ENCODE data around the gene LRRK2. TPM values are rescaled to one million over a fixed set of nuclear protein-coding genes. Genes with fewer than 3 reads are reported as not detected.

The LRRK2 gene
- total and polyA plus RNA-seq, 2 of the 8 experiments (the other 6 are each of a cell fraction or from before 2014, with no cell fraction given) = 0.06 to 0.13 TPM

GRCh38 chr12:40185303-40185693 lies 39.5 kb upstream of the LRRK2 start:
- Histone ChIP-seq H3K36me3 (ENCODE audit: control insufficient read depth in 2 of 4, insufficient read depth in 4 of 4, low read length in 3 of 4) (peaks cover 0 to 6% (median 0%) of the 10 kb centered on the region in 4 experiments; a peak in 1 of 8 replicates), H2BK120ac (replicated peaks; ENCODE audit: low read depth, low read length) (no peak overlapping the region), H2BK15ac (ENCODE audit: low read length) (no peak overlapping the region), H3K27me3 (replicated peaks in 1 of 4; ENCODE audit: control insufficient read depth in 3 of 4, extremely low read depth in 1 of 4, insufficient read depth in 3 of 4, low read length in 3 of 4) (no peaks in the 10 kb centered on the region), H3K4me2 (ENCODE audit: insufficient read depth in 1 of 2, low read depth in 2 of 2, low read length in 2 of 2) (no peak overlapping the region), H4K5ac (ENCODE audit: insufficient read length, low read depth, low read length) (no peak overlapping the region), H3K18ac (ENCODE audit: extremely low read depth, low read length) (no peak overlapping the region), H4K91ac (replicated peaks; ENCODE audit: insufficient read length, low read length) (no peak overlapping the region), H4K20me1 (replicated peaks in 1 of 2; ENCODE audit: control insufficient read depth in 1 of 2, insufficient read depth in 2 of 2, low read length in 2 of 2) (no peaks in the 10 kb centered on the region), H4K8ac (ENCODE audit: extremely low read depth, insufficient read depth, low read length) (no peak overlapping the region), H3K27ac (ENCODE audit: low read depth, low read length) (no peak overlapping the region), H2BK12ac (ENCODE audit: low read depth, low read length) (no peak overlapping the region), H3K4ac (replicated peaks; ENCODE audit: insufficient read length, low read depth, low read length) (no peak overlapping the region), H3K9ac (replicated peaks in 1 of 4; ENCODE audit: extremely low read depth in 1 of 4, low read depth in 3 of 4, low read length in 3 of 4) (no peak overlapping the region), H2AFZ (ENCODE audit: low read length) (no peak overlapping the region), H3K79me1 (ENCODE audit: low read depth, low read length) (no peaks in the 10 kb centered on the region), H3K9me3 (ENCODE audit: insufficient read depth in 2 of 2, low read depth in 1 of 2, low read length in 1 of 2) (peaks cover 7 to 17% of the 10 kb centered on the region in 2 experiments), H3K23ac (ENCODE audit: insufficient read length) (no peak overlapping the region), H3K79me2 (ENCODE audit: control insufficient read depth in 1 of 2, insufficient read depth in 2 of 2, low read length in 2 of 2) (no peaks in the 10 kb centered on the region), H3K56ac (replicated peaks; ENCODE audit: insufficient read length, low read depth, low read length) (no peak overlapping the region), H3K14ac (ENCODE audit: insufficient read length) (no peak overlapping the region), H3K4me1 (replicated peaks in 1 of 4; ENCODE audit: control insufficient read depth in 3 of 4, insufficient read depth in 4 of 4, low read length in 3 of 4) (no peaks in the 10 kb centered on the region), H3K4me3 (ENCODE audit: extremely low read depth in 1 of 4, insufficient read depth in 2 of 4, low read depth in 3 of 4, low read length in 4 of 4) (no peak overlapping the region), H3K23me2 (ENCODE audit: low read depth, low read length) (no peaks in the 10 kb centered on the region), H2AK5ac (ENCODE audit: low read depth, low read length) (no peak overlapping the region), H2BK20ac (ENCODE audit: low read length) (no peak overlapping the region), H2BK5ac (ENCODE audit: low read depth, low read length) (no peak overlapping the region)
- no peak for DNase-seq (ENCODE audit: low read depth in 1 of 2, low spot score in 2 of 2)
- WGBS, 2 experiments (ENCODE audit: extremely low coverage in 1 of 2, insufficient coverage in 1 of 2, insufficient read length in 1 of 2, insufficient replicate concordance in 2 of 2, low coverage in 1 of 2, low lambda C conversion rate in 2 of 2, missing lambda C conversion rate in 1 of 2) = 90% methylated on average over 4 of the region's 4 CpGs; no CpG with 5 or more reads in 1 of the 2 experiments
- ChIA-PET CTCF (ENCODE audit: partially characterized antibody) (interaction anchor here (0.5 kb wide), 1 partner anchor 17 kb away, joined by 3 read pairs; no protein-coding TSS in a partner anchor), POLR2A (ENCODE audit: partially characterized antibody) (no interaction called here)
- FAIRE-seq = no peak
- TF ChIP-seq CHD1 (IDR thresholded peaks at IDR 0.05; ENCODE audit: low read depth, low read length) = no peak
- TF ChIP-seq SIN3A (conservative IDR thresholded peaks at IDR 0.05 in 1 of 2, IDR thresholded peaks at IDR 0.05 in 1 of 2; ENCODE audit: low read depth in 1 of 2, low read length in 2 of 2) = no peak
- no peak for TF ChIP-seq MAFK (IDR thresholded peaks at IDR 0.05; ENCODE audit: low read depth, low read length)
- no peak for TF ChIP-seq NRF1 (IDR thresholded peaks at IDR 0.05; ENCODE audit: low read depth, low read length)
- TF ChIP-seq KDM1A (IDR thresholded peaks at IDR 0.05; ENCODE audit: borderline replicate concordance, low read length) = no peak
- no peak for TF ChIP-seq RBBP5 (IDR thresholded peaks at IDR 0.05; ENCODE audit: borderline replicate concordance, low read depth, low read length)
- TF ChIP-seq NANOG (IDR thresholded peaks at IDR 0.05; ENCODE audit: insufficient read depth, low read depth, low read length, poor library complexity, severe bottlenecking) = no peak
- TF ChIP-seq CEBPB (IDR thresholded peaks at IDR 0.05; ENCODE audit: low read depth, low read length) = no peak
- TF ChIP-seq FOSL1 (IDR thresholded peaks at IDR 0.05; ENCODE audit: insufficient read depth, low read depth, low read length) = no peak
- no peak for TF ChIP-seq GTF2F1 (IDR thresholded peaks at IDR 0.05; ENCODE audit: borderline replicate concordance, low read depth, low read length)
- no peak for TF ChIP-seq TEAD4 (IDR thresholded peaks at IDR 0.05; ENCODE audit: low read depth, low read length)
- TF ChIP-seq HDAC2 (IDR thresholded peaks at IDR 0.05; ENCODE audit: borderline replicate concordance in 1 of 2, low read depth in 2 of 2, low read length in 2 of 2) = no peak
- no peak for TF ChIP-seq BACH1 (IDR thresholded peaks at IDR 0.05; ENCODE audit: low read length)
- TF ChIP-seq SUZ12 (IDR thresholded peaks at IDR 0.05; ENCODE audit: low read length) = no peak
